SK-N-MC (cell line): ENCODE measurements around the gene TCF7L2.

Experiments
- DNase-seq: peaks from one replicate; pipeline ENCODE4 v3.0.0-alpha.2; 2011; ENCODE audit warnings: low read depth, low spot score
- H3K27ac ChIP-seq: fragments of 200-600 bp; sonication (generic); 2 replicates; pipeline ENCODE4 v1.5.1; 2016; ENCODE audit warnings: mixed run types
- H3K36me3 ChIP-seq: fragments of 200-600 bp; sonication (generic); 2 replicates; pipeline ENCODE4 v1.6.1; 2017; ENCODE audit warnings: antibody characterized with exemption, low read length, mixed read lengths; ENCODE audit not compliant: insufficient read depth
- H3K4me3 ChIP-seq: fragments of 200-600 bp; sonication (generic); 2 replicates; pipeline ENCODE4 v1.5.1; 2016
- H3K9ac ChIP-seq: fragments of 200-600 bp; sonication (generic); 2 replicates; pipeline ENCODE4 v1.8.0; 2017; ENCODE audit warnings: mixed run types, mixed read lengths; ENCODE audit not compliant: insufficient read length
- H3K9me3 ChIP-seq: fragments of 200-600 bp; sonication (generic); 2 replicates; pipeline ENCODE4 v1.6.1; 2017; ENCODE audit warnings: low read depth, mild to moderate bottlenecking, antibody characterized with exemption, low read length, moderate library complexity, mixed read lengths
- EZH2 ChIP-seq: fragments of 200-600 bp; sonication (generic); IDR thresholded peaks from one replicate; pipeline ENCODE4 v1.6.1; 2017; ENCODE audit warnings: antibody characterized with exemption
- FOXP2 ChIP-seq: optimal IDR thresholded peaks from 2 replicates; pipeline ENCODE3; 2011; ENCODE audit warnings: mild to moderate bottlenecking, moderate library complexity; ENCODE audit not compliant: insufficient read depth; ENCODE audit errors: extremely low read length, control extremely low read depth
- POLR2AphosphoS5 ChIP-seq: IDR thresholded peaks from 2 replicates; pipeline ENCODE4 v1.6.1; 2012; ENCODE audit warnings: mild to moderate bottlenecking, low read depth, low read length, borderline replicate concordance

The TCF7L2 gene

GRCh38 chr10:113176652-113177155, 226.7 kb downstream of the TCF7L2 start:
- H3K4me3 ChIP-seq = no peak overlapping the region
- H3K9me3 ChIP-seq = no peaks in the 10 kb centered on the region
- no peak for DNase-seq
- TF ChIP-seq FOXP2 = no peak
- no peak for TF ChIP-seq POLR2AphosphoS5
- no peak overlapping the region for H3K9ac ChIP-seq
- no peaks in the 10 kb centered on the region for H3K36me3 ChIP-seq
- H3K27ac ChIP-seq = no peak overlapping the region

GRCh38 chr10:113177156-113177935, 227.3 kb downstream of the TCF7L2 start:
- no peak overlapping the region for H3K9ac ChIP-seq
- no peak for DNase-seq
- no peaks in the 10 kb centered on the region for H3K9me3 ChIP-seq
- TF ChIP-seq FOXP2 (no peak), POLR2AphosphoS5 (no peak), EZH2 (no peak)
- H3K4me3 ChIP-seq = no peak overlapping the region
- H3K36me3 ChIP-seq = no peaks in the 10 kb centered on the region
- no peak overlapping the region for H3K27ac ChIP-seq

GRCh38 chr10:113177936-113178335, 227.9 kb downstream of the TCF7L2 start:
- Histone ChIP-seq H3K36me3 (no peaks in the 10 kb centered on the region), H3K9ac (no peak overlapping the region), H3K27ac (no peak overlapping the region), H3K4me3 (no peak overlapping the region), H3K9me3 (no peaks in the 10 kb centered on the region)
- TF ChIP-seq FOXP2 (no peak), POLR2AphosphoS5 (no peak), EZH2 (no peak)
- DNase-seq = no peak

DNA sequence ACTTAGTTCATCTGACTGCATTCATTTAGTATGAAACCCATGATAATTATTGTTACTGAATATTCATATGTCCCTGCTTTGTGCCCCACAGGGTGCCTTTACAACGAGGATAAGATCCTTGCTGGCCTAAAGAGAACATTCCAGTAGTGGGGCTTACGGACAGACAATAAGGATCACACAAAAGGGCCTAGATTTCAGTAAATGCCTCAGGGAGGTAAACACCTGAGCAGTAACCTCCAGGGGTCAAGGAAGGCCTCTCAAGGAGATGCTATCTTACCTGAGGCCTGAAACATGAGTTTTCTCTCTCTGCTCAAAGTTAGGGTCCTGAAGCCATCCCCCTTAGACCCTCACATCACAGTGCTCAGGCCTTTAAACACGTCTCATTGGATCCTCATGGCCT, 228.7 kb downstream of the TCF7L2 start:
- H3K9ac ChIP-seq = no peak overlapping the region
- no peak overlapping the region for H3K27ac ChIP-seq
- no peak for TF ChIP-seq EZH2
- TF ChIP-seq FOXP2 = no peak
- no peak for TF ChIP-seq POLR2AphosphoS5
- DNase-seq = no peak
- no peaks in the 10 kb centered on the region for H3K9me3 ChIP-seq
- H3K4me3 ChIP-seq = no peak overlapping the region
- no peaks in the 10 kb centered on the region for H3K36me3 ChIP-seq

GRCh38 chr10:113179265-113179664, 229.2 kb downstream of the TCF7L2 start:
- Histone ChIP-seq H3K27ac (no peak overlapping the region), H3K4me3 (no peak overlapping the region), H3K9ac (no peak overlapping the region), H3K36me3 (no peaks in the 10 kb centered on the region), H3K9me3 (no peaks in the 10 kb centered on the region)
- DNase-seq = no peak
- TF ChIP-seq EZH2 = no peak
- TF ChIP-seq FOXP2 = no peak
- TF ChIP-seq POLR2AphosphoS5 = no peak

- TF ChIP-seq FOXP2 (no peak), EZH2 (no peak), POLR2AphosphoS5 (no peak)
Measured at GRCh38 chr10:113179966-113180365, 229.9 kb downstream of the TCF7L2 start.

DNA sequence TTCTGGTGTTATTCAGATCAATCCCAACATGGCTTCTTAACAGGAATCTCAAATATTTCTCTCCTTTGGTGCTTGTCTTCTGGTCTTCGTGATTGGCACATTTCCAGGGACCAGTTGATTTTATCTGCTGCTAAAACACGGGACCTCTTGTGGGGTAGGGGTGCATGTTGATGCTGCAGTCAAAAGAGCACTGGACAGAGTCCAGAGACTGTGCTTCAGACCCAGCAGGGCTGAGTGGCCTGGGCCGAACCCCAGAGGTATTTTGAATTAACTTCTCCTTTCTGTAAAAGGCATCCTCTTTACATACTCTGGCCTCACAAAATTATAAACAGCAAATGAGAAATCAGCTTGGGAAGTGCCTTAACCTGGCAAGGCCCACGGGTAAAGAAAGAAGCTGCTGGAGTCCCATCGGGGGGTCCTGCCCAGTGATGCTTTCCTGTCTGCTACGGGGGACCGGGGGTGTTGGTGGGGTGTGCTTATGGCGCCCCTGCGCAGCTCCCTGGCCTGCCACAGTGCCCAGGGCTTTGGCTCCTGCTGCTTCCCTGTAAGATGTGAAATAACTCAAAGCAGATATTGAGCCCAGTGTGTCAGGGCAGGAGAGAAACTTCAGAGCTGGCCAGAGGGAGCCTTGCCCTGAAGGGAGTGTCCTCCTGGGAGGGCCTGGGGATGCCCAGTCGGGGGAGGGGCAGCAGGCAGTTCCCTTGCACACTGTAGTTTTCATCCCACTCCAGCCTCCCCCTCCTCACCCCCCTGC, 230.5 kb downstream of the TCF7L2 start:
- H3K9ac ChIP-seq = no peak overlapping the region
- TF ChIP-seq FOXP2 = no peak
- no peak for TF ChIP-seq POLR2AphosphoS5
- TF ChIP-seq EZH2 = no peak
- no peaks in the 10 kb centered on the region for H3K36me3 ChIP-seq
- H3K9me3 ChIP-seq = no peaks in the 10 kb centered on the region
- no peak overlapping the region for H3K4me3 ChIP-seq
- no peak for DNase-seq
- no peak overlapping the region for H3K27ac ChIP-seq

More at GRCh38 chr10:113179966-113180365, 229.9 kb downstream of the TCF7L2 start:
- no peaks in the 10 kb centered on the region for H3K36me3 ChIP-seq
- no peak overlapping the region for H3K9ac ChIP-seq
- H3K9me3 ChIP-seq = no peaks in the 10 kb centered on the region
- DNase-seq = no peak
- no peak overlapping the region for H3K27ac ChIP-seq
- no peak overlapping the region for H3K4me3 ChIP-seq

- TF ChIP-seq POLR2AphosphoS5 (no peak), FOXP2 (no peak), EZH2 (no peak)
- Histone ChIP-seq H3K36me3 (no peaks in the 10 kb centered on the region), H3K9me3 (no peaks in the 10 kb centered on the region), H3K9ac (no peak overlapping the region), H3K27ac (no peak overlapping the region), H3K4me3 (no peak overlapping the region)
- no peak for DNase-seq
Measured at GRCh38 chr10:113182154-113182553, 232.1 kb downstream of the TCF7L2 start.
